ENCODE data around the gene DIS3L2.

The DIS3L2 gene

DNA sequence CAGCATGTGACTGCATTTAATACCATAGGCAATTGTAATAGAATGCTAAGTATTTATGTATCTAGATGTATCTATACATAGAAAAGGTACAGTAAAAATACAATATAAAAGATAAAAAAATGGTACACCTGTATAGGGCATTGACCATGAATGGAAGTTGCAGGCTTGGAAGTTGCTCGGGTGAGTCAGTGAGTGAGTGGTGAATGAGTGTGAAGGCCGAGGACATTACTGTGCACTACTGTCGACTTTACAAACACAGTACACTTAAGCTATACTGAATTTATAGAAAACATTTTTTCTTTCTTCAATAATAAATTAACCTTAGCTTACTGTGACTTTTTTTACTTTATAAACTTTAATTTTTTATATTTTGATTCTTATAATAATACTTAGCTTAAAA lies 8.9 kb downstream of the DIS3L2 start:
- peak; percentile 6 for DNase-seq (ENCODE audit: low read depth, low spot score)
- H3K4me3 ChIP-seq (ENCODE audit: low read depth, low read length): no peak overlapping the region
- TF ChIP-seq, protein P1, sequence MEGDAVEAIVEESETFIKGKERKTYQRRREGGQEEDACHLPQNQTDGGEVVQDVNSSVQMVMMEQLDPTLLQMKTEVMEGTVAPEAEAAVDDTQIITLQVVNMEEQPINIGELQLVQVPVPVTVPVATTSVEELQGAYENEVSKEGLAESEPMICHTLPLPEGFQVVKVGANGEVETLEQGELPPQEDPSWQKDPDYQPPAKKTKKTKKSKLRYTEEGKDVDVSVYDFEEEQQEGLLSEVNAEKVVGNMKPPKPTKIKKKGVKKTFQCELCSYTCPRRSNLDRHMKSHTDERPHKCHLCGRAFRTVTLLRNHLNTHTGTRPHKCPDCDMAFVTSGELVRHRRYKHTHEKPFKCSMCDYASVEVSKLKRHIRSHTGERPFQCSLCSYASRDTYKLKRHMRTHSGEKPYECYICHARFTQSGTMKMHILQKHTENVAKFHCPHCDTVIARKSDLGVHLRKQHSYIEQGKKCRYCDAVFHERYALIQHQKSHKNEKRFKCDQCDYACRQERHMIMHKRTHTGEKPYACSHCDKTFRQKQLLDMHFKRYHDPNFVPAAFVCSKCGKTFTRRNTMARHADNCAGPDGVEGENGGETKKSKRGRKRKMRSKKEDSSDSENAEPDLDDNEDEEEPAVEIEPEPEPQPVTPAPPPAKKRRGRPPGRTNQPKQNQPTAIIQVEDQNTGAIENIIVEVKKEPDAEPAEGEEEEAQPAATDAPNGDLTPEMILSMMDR (IDR thresholded peaks at IDR 0.05; ENCODE audit: low read depth, low read length): no peak
- in situ Hi-C loops (cut with HindIII; ENCODE audit: low sequenced_read_pairs): no loop called here

GRCh38 chr2:231975001-231975400 lies 13.5 kb downstream of the DIS3L2 start:
- DNase-seq (ENCODE audit: low read depth, low spot score): no peak
- TF ChIP-seq, protein P1 (IDR thresholded peaks at IDR 0.05; ENCODE audit: low read depth, low read length): no peak
- in situ Hi-C loops (cut with HindIII; ENCODE audit: low sequenced_read_pairs): no loop called here
- H3K4me3 ChIP-seq (ENCODE audit: low read depth, low read length): no peak overlapping the region

- in situ Hi-C loops (cut with HindIII; ENCODE audit: low sequenced_read_pairs): no loop called here
- no peak for DNase-seq (ENCODE audit: low read depth, low spot score)
- H3K4me3 ChIP-seq (ENCODE audit: low read depth, low read length): no peak overlapping the region
- TF ChIP-seq, protein P1 (IDR thresholded peaks at IDR 0.05; ENCODE audit: low read depth, low read length): no peak
Measured at GRCh38 chr2:231977430-231977829, 15.9 kb downstream of the DIS3L2 start.

DNA sequence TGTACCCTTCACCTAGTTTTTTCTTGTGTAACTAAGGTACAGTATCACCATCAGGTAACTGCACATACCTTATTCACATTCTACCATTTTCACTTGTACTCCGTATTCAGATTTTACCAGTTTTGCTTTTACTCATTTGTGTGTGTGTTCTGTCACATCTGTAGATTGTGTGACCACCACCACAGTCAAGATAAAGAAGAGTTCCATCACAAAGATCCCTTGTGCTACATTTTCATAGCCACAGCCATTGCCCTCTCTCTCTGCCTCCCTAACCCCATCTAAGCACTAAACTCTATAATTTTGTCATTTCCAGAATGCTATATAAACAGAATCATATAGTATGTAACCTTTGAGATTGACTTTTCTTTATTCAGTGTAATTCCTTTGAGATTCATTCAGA lies 23.5 kb downstream of the DIS3L2 start:
- in situ Hi-C loops (cut with HindIII; ENCODE audit: low sequenced_read_pairs): no loop called here

GRCh38 chr2:231985823-231986261 lies 24.3 kb downstream of the DIS3L2 start:
- no peak for DNase-seq (ENCODE audit: low read depth, low spot score)
- H3K4me3 ChIP-seq (ENCODE audit: low read depth, low read length): no peak overlapping the region
- in situ Hi-C loops (cut with HindIII; ENCODE audit: low sequenced_read_pairs): no loop called here
- TF ChIP-seq, protein P1 (IDR thresholded peaks at IDR 0.05; ENCODE audit: low read depth, low read length): no peak

More for the DNA sequence above, 23.5 kb downstream of the DIS3L2 start:
- TF ChIP-seq, protein P1 (IDR thresholded peaks at IDR 0.05; ENCODE audit: low read depth, low read length): no peak
- DNase-seq (ENCODE audit: low read depth, low spot score): no peak
- H3K4me3 ChIP-seq (ENCODE audit: low read depth, low read length): no peak overlapping the region

DNA sequence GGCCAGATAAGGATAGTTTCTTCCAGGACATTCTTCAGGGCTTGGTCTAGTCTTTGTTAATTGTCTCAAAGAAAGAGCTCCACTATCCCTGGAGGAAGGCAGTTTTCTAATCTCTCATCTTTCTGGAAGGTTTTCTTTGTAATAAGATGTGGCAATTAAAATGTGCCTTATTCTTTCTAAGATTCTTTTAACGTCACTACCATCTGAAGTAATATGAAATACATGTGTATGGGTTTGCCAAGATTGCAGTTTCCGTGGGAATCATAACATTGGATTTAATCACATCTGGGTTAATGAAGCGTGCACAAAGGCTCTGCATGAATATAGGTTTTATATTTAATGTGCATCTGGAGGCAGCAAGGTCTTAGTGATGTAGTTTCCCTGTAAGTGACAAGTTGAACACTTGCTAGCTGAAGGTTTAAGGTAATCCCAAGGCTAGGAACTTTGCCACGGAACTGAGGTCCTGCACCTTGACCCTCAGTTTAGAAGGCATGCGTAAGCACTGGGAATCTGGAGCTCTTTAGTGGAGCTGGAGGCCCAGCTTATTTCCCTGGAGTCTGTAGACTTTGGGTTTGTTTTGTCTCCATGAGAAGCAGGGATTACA lies 25.7 kb downstream of the DIS3L2 start:
- TF ChIP-seq, protein P1 (IDR thresholded peaks at IDR 0.05; ENCODE audit: low read depth, low read length): no peak
- in situ Hi-C loops (cut with HindIII; ENCODE audit: low sequenced_read_pairs): no loop called here
- peak; percentile 16 for DNase-seq (ENCODE audit: low read depth, low spot score)
- H3K4me3 ChIP-seq (ENCODE audit: low read depth, low read length): no peak overlapping the region
